ENCODE data around the gene RGS12.

Gene RGS12

GRCh38 chr4:3334316-3334715, 41.5 kb downstream of the RGS12 start:
- no peak for DNase-seq

DNA sequence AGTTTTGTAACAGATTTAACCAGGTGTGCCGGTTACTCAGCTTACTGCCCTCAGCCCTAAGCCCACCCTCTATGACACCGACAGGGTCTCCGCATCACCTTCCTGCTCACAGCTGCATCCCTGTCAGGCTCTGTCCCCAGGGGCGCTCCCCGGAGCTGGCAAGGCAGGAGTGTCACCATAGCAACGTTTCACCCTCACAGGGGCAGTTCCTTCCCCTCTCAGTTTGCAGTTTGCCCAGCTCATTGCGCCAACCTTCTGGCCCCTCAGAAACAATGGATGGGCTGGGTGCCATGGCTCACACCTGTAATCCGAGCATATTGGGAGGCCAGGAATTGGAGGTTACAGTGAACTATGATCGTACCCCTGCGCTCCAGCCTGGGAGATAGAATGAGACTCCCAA, 42.6 kb downstream of the RGS12 start:
- peak; percentile 70 for DNase-seq

DNA sequence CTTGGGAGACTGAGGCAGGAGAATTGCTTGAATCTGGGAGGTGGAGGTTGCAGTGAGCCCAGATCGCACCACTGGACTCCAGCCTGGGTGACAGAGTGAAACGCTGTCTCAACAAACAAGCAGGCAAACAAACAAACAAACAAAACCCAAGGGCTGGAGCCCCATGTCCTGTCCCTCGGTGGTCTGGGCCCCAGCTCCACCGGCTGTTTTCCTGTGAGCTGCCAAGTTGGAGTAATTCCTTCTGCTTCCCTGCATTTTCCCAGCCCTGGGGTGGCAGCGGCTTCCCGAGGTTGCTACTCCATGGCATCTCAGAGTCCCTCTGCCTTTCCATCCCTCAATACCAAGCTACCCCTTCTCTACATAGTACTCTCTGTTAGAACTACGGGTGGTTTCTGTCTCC, 43.2 kb downstream of the RGS12 start:
- no peak for DNase-seq

DNA sequence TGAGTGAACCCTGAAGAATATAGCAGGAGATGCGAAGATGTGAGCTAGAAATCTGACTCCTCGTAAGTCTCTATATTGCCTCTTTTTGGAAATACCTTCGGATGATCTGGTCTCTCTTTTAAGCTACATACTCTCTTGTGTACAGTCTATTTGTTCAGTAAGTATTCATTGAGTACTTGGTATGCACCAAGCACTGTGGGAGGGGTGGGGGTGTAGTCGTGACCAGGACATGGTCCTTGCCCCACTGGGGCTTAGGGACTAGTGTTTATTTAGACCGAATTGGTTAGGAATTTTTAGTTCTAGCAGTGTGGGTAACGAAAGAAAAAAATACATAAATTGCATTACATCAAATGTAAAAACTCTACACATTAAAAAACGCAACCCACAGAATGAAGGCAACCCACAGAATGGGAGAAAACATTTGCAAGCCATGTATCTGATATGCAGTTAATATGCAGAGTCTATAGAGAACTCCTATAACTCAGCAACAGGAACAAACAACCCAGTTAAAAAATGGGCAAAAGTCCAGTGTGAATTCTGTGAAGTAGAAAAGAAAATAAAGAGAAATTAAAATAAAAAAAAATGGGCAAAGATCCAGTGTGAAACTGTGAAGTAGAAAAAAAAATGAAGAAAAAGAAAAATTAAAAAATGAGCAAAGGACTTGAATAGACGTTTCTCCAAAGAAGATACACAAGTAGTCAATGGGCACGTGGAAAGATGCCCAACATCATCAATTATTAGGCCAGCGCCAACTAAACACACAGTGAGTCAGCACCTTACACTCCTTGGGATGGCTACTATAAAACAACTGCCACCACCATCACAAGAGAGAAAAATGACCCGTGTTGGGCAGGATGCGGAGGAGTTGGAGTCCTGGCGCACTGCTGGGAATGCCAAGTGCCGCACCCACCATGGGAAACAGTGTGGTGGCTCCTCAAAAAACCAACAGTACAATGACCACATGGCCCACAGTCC, 43.8 kb downstream of the RGS12 start:
- no peak for DNase-seq

DNA sequence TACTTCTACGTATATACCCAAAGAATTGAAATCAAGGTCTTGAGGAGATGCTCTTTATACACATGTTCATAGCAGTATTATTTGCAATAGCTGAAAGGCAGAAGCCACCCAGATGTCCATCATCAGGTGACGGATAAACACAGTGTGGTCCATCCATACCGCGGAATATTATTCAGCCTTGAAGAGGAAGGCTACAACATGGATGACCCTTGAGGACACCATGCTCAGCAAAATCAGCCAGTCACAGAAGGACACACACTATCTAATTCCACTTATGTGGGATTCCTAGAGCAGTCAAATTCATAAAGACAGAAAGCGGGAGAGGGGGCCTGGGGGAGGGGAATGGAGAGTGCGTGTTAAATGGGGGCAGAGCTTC, 44.5 kb downstream of the RGS12 start:
- no peak for DNase-seq

DNA sequence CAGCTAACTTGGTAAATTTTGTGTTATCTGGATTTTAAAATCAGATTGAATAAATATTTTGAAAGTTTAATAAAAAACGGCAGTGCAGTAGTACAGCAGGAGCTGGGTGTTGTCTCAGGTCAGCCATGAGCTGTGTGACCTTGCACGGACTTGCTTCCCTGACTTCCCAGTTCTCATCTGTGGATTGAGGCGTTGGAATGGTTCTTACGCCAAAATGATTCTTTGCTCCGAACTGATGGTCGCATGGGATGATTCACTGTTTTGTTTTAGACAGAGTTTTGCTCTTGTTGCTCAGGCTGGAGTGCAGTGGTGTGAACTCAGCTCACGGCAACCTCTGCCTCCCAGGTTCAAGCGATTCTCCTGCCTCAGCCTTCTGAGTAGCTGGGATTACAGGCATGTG, 45.0 kb downstream of the RGS12 start:
- DNase-seq, result no peak

DNA sequence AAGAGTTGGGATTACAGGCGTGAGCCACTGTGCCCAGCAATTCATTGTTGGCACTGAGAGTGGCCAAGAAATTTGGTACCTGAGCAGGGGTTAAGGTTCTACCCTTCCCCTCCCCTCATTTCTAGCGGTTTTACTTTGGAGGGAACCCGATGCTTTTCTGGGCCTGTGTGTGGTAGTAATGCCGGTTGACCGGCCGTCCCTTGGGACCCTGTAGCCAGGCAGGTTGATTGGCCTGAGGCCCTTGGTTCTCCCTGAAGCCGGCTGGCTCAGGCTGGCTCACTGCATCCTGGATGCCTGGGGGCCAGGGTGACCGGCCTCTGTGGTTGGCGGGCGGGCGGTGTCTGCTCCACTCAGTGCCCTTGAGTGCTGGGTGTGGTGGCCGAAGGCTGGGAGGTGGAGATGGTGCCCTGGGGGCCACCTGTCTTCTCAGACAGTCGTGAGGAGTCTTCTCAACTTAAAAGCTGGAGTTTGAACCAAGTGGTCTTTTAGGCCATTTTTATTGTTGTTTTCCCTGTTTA, 45.6 kb downstream of the RGS12 start:
- no peak for DNase-seq

GRCh38 chr4:3338976-3339531, 46.2 kb downstream of the RGS12 start:
- DNase-seq, result no peak

DNA sequence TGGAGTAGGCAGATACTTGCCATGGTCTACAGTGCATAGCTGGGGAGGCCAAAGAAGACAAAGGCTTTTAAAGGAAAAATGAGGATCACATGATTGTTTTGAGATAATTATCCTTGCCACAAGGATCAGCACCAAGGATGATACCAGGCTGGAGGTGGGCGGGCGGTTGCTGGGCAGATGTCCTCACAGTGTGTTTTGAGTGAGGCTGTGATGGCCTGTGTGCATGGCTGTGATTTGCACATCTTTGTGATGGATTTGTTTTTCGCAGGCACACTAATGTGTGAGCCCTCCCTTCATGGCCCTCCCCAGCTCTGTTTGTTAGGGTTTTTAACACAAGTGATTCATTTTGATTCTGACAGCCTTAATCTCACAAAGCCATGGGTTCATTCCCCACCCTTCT, 46.8 kb downstream of the RGS12 start:
- no peak for DNase-seq

GRCh38 chr4:3340038-3340699, 47.3 kb downstream of the RGS12 start:
- no peak for DNase-seq

DNA sequence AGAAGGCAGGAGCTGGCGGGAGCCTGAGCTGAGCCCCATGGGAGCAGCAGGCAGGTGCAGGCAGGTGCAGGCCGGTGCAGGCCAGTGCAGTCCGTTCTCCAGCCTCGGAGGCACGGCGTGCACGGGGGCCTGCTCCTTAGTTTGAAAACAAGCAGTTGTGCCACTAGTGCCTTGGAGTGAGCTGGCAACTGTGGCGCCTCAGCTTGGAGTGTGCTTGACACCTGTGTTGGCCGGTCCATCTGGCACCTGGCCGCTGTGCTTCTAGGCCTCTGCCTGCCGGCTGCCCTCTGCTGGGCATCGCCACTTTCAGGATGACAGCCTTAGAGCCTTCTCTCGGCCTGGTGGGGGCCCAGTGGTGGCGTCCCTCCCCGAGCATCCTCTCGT, 47.9 kb downstream of the RGS12 start:
- DNase-seq, result peak; percentile 68

GRCh38 chr4:3341760-3342159, 48.9 kb downstream of the RGS12 start:
- no peak for DNase-seq

DNA sequence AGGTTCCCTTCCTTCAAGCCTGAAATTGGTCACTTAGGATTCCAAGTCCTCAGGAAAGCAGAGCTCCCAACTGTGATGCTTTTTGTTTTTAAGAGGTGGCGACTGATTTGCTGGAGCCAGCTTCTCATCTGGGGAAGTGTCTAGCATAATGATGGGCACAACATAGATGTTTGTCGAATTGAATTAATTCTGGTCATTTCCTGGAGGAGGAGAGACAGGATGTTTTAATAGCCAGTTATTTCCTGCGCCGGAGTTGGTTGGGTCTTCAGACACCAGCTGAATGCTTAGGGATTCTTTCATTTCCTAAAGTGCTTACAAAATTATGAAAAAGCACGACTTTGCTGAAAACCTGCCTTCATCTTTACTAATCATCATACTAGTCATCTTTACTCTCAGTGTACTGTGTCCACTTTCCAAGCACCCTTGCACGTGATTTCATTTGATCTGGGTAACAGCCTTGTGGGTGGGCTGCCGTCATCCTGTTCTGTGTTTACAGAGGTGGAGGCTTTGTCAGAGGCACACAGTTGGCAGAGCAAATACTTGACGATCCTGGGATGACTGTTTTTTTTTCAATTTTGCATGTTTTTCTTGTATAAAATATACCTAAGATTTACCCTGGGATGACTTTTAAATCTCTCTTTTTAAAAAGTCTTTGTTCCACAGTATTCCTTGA, 49.5 kb downstream of the RGS12 start:
- peak; percentile 56 for DNase-seq
